Stimulated activated naive CD4-positive, alpha-beta T cell (primary cell): ENCODE data around the gene ADD3.
A peak's percentile ranks its signal among the peaks of the same experiment; 100 is the strongest.
"Not testable (repeated sequence)": the region's sequence is repeated elsewhere in the genome, so short reads cannot be mapped to it uniquely, and the experiment has no call there.

ENCODE experiments used
- DNase-seq, 6 experiments: peaks; one replicate each; lab custom pipeline; 2025; lab: John Stamatoyannopoulos, UW

The ADD3 gene

GRCh38 chr10:109975244-109976190 is 32.3 kb upstream of the ADD3 start:
- no peak for DNase-seq

- DNase-seq, result no peak
These were observed 31.1 kb upstream of the ADD3 start for GRCh38 chr10:109976681-109977080.

GRCh38 chr10:109977382-109977806 is 30.4 kb upstream of the ADD3 start:
- DNase-seq, result no peak

GRCh38 chr10:109978481-109978880 is 29.3 kb upstream of the ADD3 start:
- peak; percentile 5 to 68 (median 40) for DNase-seq

- peak in 1 of 6 experiments; percentile 3 for DNase-seq
These were observed 28.6 kb upstream of the ADD3 start for GRCh38 chr10:109979215-109979614.

GRCh38 chr10:109981650-109982049 is 26.1 kb upstream of the ADD3 start:
- no peak for DNase-seq

- no peak for DNase-seq
These were observed 25.7 kb upstream of the ADD3 start for GRCh38 chr10:109982123-109982522.

GRCh38 chr10:109982812-109983211 is 25.0 kb upstream of the ADD3 start:
- DNase-seq, result no peak

- DNase-seq, result no peak
These were observed 23.8 kb upstream of the ADD3 start for GRCh38 chr10:109984013-109984412.

GRCh38 chr10:109985768-109986167 is 22.0 kb upstream of the ADD3 start:
- not testable (repeated sequence) for DNase-seq

GRCh38 chr10:109987452-109988211 is 20.2 kb upstream of the ADD3 start:
- DNase-seq, result no peak

- no peak for DNase-seq
These were observed 19.6 kb upstream of the ADD3 start for GRCh38 chr10:109988212-109988596.

- no peak for DNase-seq
These were observed 16.4 kb upstream of the ADD3 start for GRCh38 chr10:109991266-109991855.

GRCh38 chr10:109992485-109992884 is 15.3 kb upstream of the ADD3 start:
- no peak for DNase-seq

- DNase-seq, result no peak
These were observed 14.0 kb upstream of the ADD3 start for GRCh38 chr10:109993551-109994330.

GRCh38 chr10:109994711-109995577 is 12.8 kb upstream of the ADD3 start:
- no peak for DNase-seq

GRCh38 chr10:109995595-109995994 is 12.2 kb upstream of the ADD3 start:
- DNase-seq, result no peak

GRCh38 chr10:109996225-109996624 is 11.6 kb upstream of the ADD3 start:
- no peak for DNase-seq

- DNase-seq, result no peak
These were observed 11.0 kb upstream of the ADD3 start for GRCh38 chr10:109996766-109997171.

GRCh38 chr10:109997233-109997632 is 10.6 kb upstream of the ADD3 start:
- DNase-seq, result no peak

- no peak for DNase-seq
These were observed 9.3 kb upstream of the ADD3 start for GRCh38 chr10:109998513-109998912.
